ENCODE data around the gene RNF149. TPM values are rescaled to one million over a fixed set of nuclear protein-coding genes. Genes with fewer than 3 reads are reported as not detected.
"Not testable (repeated sequence)": the region's sequence is repeated elsewhere in the genome, so short reads cannot be mapped to it uniquely, and the experiment has no call there.

Gene RNF149
- total RNA-seq, 1 donor from 2014 or later, result 22.1 TPM

DNA sequence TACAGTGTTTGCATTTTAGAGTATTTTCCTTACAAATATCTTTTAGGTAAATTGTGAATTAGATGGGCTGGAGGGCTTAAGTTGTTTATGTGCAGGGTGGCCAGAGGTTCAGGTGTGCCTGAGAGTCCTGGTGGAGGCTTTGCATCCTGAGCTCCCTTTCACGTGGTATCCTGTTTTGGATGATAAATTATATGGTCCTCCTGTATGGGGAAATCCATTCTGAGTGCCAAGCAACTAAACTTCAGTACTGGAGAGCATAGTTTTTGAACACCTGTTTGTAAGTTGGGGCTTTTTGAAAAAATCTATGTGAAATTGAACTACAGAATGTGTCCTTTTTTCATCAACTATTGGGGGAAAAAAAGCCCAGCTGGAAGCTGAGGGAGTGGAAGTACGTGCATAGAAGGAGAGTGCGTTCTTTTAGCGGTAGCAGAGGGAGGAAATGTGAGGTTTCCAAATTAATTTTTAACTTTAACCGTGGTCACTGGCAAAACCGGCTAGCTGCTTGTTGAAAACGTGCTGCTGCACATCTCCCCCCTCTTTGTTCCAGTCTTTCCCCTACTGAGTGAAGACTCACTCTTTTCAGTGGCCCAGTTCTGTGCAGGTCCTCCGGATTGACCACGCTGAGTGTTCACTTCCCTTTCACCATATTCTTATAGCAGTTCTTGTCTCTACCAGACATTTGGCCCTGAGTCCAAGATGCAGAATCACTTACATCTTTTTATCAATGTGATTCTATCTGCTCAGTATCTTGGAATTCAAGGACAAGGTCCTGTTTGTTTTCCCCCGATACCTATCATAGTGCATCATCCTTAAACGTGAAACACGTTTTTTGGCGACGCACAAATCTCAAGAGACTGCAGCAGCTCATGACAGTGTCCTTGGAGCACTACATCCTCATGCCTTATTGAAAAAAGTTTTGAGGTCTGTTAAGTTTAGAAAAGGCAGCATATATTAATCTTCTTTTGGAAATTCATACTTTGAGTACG lies 40.5 kb downstream of the RNF149 start:
- intact Hi-C loops (cut with DNase I), result no loop called here
- no peak for DNase-seq (ENCODE audit: low spot score)

DNA sequence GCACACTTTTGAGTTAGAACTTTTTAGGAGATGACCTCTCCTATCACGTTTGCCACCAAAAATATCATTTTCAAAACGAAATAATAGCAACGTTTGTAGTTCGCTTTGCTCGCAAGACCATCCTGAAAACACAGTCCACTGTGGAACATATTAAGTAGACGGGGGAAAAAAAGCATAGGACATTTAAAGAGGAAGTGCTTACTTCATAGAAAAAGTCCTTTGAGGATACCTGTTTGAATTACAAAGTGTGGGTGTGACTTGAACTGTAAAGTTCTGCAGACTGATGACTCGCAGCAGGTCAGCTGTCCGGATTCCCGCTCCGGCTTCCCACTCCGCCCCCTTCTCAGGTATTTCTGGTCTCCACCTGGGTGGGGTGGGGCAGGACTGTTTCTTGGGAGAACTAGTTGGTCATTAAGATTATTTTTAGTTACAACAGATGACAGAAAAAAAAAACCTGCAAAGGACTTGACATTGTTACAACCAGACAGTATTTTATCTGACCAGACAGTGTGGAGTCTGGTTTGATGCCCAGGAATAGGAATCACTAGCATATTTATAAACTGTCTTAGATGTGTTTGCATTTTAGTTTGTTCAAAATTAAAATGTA lies 42.5 kb downstream of the RNF149 start:
- no peak for DNase-seq (ENCODE audit: low spot score)
- intact Hi-C loops (cut with DNase I), result no loop called here

- no peak for DNase-seq (ENCODE audit: low spot score)
- intact Hi-C loops (cut with DNase I), result no loop called here
These were observed 44.1 kb downstream of the RNF149 start for GRCh38 chr2:101264360-101264939.

DNA sequence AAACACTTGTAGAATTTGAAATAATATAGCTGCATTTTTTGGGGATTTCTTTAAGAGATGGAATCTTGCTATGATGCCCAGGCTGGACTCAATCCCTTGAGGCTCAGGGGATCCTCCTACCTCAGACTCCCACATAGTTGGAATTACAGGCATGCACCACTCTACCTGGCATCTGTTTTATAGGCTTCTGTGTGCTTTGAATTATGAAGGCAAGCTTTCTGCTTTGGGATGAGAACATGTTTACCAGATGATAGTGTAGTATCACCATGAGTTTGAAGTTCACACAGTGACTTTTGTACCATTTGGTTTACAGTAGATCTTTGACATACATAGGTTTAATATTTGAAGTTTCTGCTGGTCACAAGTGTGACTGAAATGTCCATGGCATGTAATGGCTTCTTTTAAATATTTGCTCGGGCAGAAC lies 45.1 kb downstream of the RNF149 start:
- no peak for DNase-seq (ENCODE audit: low spot score)

GRCh38 chr2:101262142-101262541 lies 46.4 kb downstream of the RNF149 start:
- no peak for DNase-seq (ENCODE audit: low spot score)
- intact Hi-C loops (cut with DNase I), result no loop called here

More for the DNA sequence above, 45.1 kb downstream of the RNF149 start:
- intact Hi-C loops (cut with DNase I), result no loop called here

DNA sequence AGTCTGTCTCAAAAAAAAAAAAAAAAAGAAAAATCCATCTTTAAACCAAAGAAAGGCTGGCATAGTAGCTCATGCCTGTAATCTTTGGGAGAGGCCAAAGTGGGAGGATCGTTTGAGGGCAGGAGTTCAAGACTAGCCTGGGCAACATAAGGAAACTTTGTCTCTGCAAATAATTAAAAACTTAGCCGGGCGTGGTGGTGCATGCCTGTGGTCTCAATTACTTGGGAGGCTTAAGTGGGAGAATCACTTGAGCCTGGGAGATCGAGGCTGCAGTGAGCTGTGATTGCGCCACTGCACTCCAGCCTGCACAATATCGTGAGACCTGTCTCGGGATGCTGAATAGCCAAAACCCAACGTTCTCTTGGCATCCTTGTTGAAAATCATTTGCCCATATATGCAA lies 49.7 kb downstream of the RNF149 start:
- intact Hi-C loops (cut with DNase I), result no loop called here
- no peak for DNase-seq (ENCODE audit: low spot score)

- intact Hi-C loops (cut with DNase I), result no loop called here
- no peak for DNase-seq (ENCODE audit: low spot score)
These were observed 52.2 kb downstream of the RNF149 start for GRCh38 chr2:101256316-101256715.

- intact Hi-C loops (cut with DNase I), result no loop called here
- no peak for DNase-seq (ENCODE audit: low spot score)
These were observed 53.0 kb downstream of the RNF149 start for GRCh38 chr2:101255501-101255900.

- no peak for DNase-seq (ENCODE audit: low spot score)
- intact Hi-C loops (cut with DNase I), result loop anchor here (5.0 kb wide), 1 partner anchor 102 kb away; the partner anchor contains the start of gene TBC1D8
These were observed 54.6 kb downstream of the RNF149 start for GRCh38 chr2:101253703-101254450.

GRCh38 chr2:101253013-101253702 lies 55.3 kb downstream of the RNF149 start:
- intact Hi-C loops (cut with DNase I), result loop anchor here (5.0 kb wide), 1 partner anchor 101 kb away; the partner anchor contains the start of gene TBC1D8
- DNase-seq (ENCODE audit: low spot score), result peak; percentile 81

DNA sequence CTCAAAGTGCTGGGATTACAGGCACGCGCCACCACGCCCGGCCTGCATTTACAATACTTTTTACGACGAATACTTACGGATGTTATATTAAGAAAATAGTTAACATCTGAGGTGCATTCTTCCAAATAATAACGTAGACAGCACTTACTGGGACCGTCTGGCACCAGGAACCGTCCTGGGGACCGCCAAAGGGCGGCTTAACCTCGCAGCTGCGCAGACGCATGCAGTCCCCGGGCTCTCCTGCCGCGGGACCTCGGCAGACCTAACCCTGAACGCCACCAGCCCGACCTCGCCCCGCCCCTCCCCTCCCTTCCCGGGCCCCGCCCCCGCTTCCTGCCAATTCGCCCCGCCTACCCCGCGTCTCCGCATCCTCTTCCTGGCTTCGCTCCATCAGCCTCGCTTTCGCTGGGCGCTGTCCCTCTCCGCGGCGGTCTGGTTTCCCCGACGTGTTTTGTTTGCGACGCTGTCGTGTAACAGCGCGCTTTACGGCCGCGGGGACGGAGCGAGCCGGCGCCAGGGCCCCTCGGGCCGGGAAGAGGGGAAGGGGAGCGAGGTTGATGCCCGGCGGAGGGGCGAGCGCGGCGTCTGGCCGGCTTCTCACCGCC lies 56.0 kb downstream of the RNF149 start, which contains the start of gene CNOT11:
CNOT11 (plus strand) TSS at position 479 of the 605 bp plus-strand sequence; CDS start at position 558, 79 bp downstream.
- peak; percentile 100 for DNase-seq (ENCODE audit: low spot score)
- intact Hi-C loops (cut with DNase I), result loop anchor here (5.0 kb wide), 1 partner anchor 100 kb away; the partner anchor contains the start of gene TBC1D8

- no peak for DNase-seq (ENCODE audit: low spot score)
- intact Hi-C loops (cut with DNase I), result loop anchor here (5.0 kb wide), 1 partner anchor 100 kb away; the partner anchor contains the start of gene TBC1D8
These were observed 56.6 kb downstream of the RNF149 start for GRCh38 chr2:101251844-101252407.

DNA sequence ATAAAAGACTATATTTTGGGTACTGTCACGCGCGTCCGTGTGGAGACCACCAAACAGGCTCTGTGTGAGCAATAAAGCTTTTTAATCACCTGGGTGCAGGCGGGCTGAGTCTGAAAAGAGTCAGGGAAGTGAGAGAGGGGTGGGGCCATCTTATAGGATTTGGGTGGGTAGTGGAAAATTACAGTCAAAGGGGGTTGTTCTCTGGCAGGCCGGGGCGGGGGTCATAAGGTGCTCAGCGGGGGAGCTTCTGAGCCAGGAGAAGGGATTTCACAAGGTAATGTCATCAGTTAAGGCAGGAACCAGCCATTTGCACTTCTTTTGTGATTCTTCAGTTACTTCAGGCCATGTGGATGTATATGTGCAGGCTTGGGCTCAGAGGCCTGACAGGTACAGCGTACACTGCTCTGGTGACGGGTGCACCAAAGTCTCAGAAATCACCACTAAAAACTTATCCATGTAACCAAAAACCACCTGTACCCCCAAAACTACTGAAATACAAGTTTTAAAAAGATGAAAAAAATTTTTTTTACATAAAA lies 57.2 kb downstream of the RNF149 start:
- intact Hi-C loops (cut with DNase I), result loop anchor here (5.0 kb wide), 1 partner anchor 99 kb away; the partner anchor contains the start of gene TBC1D8
- not testable (repeated sequence) for DNase-seq (ENCODE audit: low spot score)

GRCh38 chr2:101249826-101250225 lies 58.7 kb downstream of the RNF149 start:
- DNase-seq (ENCODE audit: low spot score), result no peak
- intact Hi-C loops (cut with DNase I), result loop anchor here (5.0 kb wide), 1 partner anchor 98 kb away; the partner anchor contains the start of gene TBC1D8

DNA sequence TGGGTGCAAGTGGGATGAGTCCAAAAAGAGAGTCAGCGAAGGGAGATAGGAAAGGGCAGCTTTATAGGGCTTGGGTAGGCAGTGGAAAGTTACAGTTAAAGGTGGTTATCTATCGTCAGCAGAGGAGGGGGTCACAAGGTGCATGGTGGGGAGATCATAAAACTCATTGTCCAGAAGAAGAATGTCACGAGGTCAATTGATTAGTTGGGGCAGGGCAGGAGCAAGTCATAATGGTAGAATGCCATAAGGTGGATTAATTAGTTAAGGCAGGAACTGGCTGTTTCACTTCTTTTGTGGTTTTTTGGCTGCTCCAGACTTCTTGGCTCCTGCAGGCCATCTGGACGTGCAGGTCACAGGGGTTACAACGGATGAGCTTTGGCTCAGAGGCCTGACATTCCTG lies 59.7 kb downstream of the RNF149 start:
- DNase-seq (ENCODE audit: low spot score); intact Hi-C loops (cut with DNase I): not testable (repeated sequence)

GRCh38 chr2:101245468-101245867 lies 63.0 kb downstream of the RNF149 start:
- DNase-seq (ENCODE audit: low spot score); intact Hi-C loops (cut with DNase I): not testable (repeated sequence)

DNA sequence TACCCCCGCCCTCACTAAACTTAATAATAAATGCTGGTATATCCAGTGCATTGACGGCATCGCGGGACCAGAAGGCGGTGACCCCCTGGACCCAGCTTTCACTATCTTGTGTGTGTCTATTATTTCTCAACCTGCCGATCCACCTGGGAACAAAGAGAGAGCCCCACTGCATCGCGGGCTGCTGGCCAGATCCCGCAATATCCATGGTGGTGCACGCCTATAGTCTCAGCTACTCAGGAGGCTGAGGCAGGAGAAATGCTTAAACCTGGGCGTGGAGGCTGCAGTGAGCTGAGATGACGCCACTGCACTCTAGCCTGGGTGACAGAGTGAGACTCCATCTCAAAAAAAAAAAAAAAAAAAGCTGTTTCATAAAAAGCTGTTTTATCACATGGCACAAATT lies 63.6 kb downstream of the RNF149 start:
- DNase-seq (ENCODE audit: low spot score); intact Hi-C loops (cut with DNase I): not testable (repeated sequence)

Data from cardiac septum (tissue), 1 donor.